Activated naive CD8-positive, alpha-beta T cell treated with anti-CD3 and anti-CD28 coated beads for 36 hours (primary cell): Measurements from ENCODE around the gene NGB. TPM values are rescaled to one million over a fixed set of nuclear protein-coding genes. Genes with fewer than 3 reads are reported as not detected.

Experiments used
- DNase-seq: peaks from one replicate; pipeline ENCODE4 v3.0.0; 2021
- H3K27ac Mint-ChIP-seq: one replicate; pipeline ENCODE4 v1.8.0; 2022; ENCODE audit warnings: mild to moderate bottlenecking, moderate library complexity, mixed read lengths
- H3K27me3 Mint-ChIP-seq: one replicate; pipeline ENCODE4 v1.8.0; 2022; ENCODE audit warnings: mild to moderate bottlenecking, mixed read lengths
- H3K36me3 Mint-ChIP-seq: one replicate; pipeline ENCODE4 v1.8.0; 2021; ENCODE audit warnings: mild to moderate bottlenecking, mixed read lengths
- H3K4me1 Mint-ChIP-seq: one replicate; pipeline ENCODE4 v1.8.0; 2021; ENCODE audit warnings: mixed read lengths
- H3K4me3 Mint-ChIP-seq: one replicate; pipeline ENCODE4 v1.8.0; 2022; ENCODE audit warnings: mild to moderate bottlenecking, moderate library complexity, mixed read lengths
- H3K9me3 Mint-ChIP-seq: one replicate; pipeline ENCODE4 v1.8.0; 2022; ENCODE audit warnings: mixed read lengths
- total RNA-seq, 2 experiments: library from RNA; stranded (reverse); gene quantifications; one replicate each; pipeline ENCODE4 v1.2.3, GENCODE V29; 2021

The NGB gene
- total RNA-seq, 2 experiments from 2014 or later: not detected

- H3K36me3 Mint-ChIP-seq: no peaks in the 10 kb centered on the region
- peaks cover 4% of the 10 kb centered on the region for H3K27me3 Mint-ChIP-seq
- no peak overlapping the region for H3K4me3 Mint-ChIP-seq
- DNase-seq: no peak
- no peaks in the 10 kb centered on the region for H3K9me3 Mint-ChIP-seq
- H3K27ac Mint-ChIP-seq: no peak overlapping the region
- H3K4me1 Mint-ChIP-seq: no peaks in the 10 kb centered on the region
Observed at GRCh38 chr14:77259025-77259715, 11.8 kb downstream of the NGB start.

- H3K9me3 Mint-ChIP-seq: no peaks in the 10 kb centered on the region
- H3K27ac Mint-ChIP-seq: no peak overlapping the region
- H3K4me1 Mint-ChIP-seq: no peaks in the 10 kb centered on the region
- H3K36me3 Mint-ChIP-seq: no peaks in the 10 kb centered on the region
- H3K4me3 Mint-ChIP-seq: no peak overlapping the region
- DNase-seq: no peak
- peaks cover 4% of the 10 kb centered on the region for H3K27me3 Mint-ChIP-seq
Observed at GRCh38 chr14:77258566-77258965, 12.4 kb downstream of the NGB start.

GRCh38 chr14:77257700-77258099, 13.3 kb downstream of the NGB start:
- no peak for DNase-seq
- Mint-ChIP-seq H3K27ac (no peak overlapping the region), H3K4me3 (no peak overlapping the region), H3K4me1 (no peaks in the 10 kb centered on the region), H3K27me3 (peaks cover 4% of the 10 kb centered on the region), H3K36me3 (no peaks in the 10 kb centered on the region), H3K9me3 (no peaks in the 10 kb centered on the region)

GRCh38 chr14:77256694-77257093, 14.3 kb downstream of the NGB start:
- no peaks in the 10 kb centered on the region for H3K9me3 Mint-ChIP-seq
- no peak for DNase-seq
- H3K4me1 Mint-ChIP-seq: no peaks in the 10 kb centered on the region
- no peaks in the 10 kb centered on the region for H3K36me3 Mint-ChIP-seq
- no peak overlapping the region for H3K27ac Mint-ChIP-seq
- H3K27me3 Mint-ChIP-seq: peaks cover 4% of the 10 kb centered on the region
- H3K4me3 Mint-ChIP-seq: no peak overlapping the region

GRCh38 chr14:77253333-77254190, 17.4 kb downstream of the NGB start:
- no peaks in the 10 kb centered on the region for H3K9me3 Mint-ChIP-seq
- no peak overlapping the region for H3K27ac Mint-ChIP-seq
- H3K27me3 Mint-ChIP-seq: no peaks in the 10 kb centered on the region
- H3K36me3 Mint-ChIP-seq: no peaks in the 10 kb centered on the region
- no peak for DNase-seq
- no peak overlapping the region for H3K4me3 Mint-ChIP-seq
- no peaks in the 10 kb centered on the region for H3K4me1 Mint-ChIP-seq

- no peaks in the 10 kb centered on the region for H3K9me3 Mint-ChIP-seq
- no peaks in the 10 kb centered on the region for H3K27me3 Mint-ChIP-seq
- no peak overlapping the region for H3K27ac Mint-ChIP-seq
- no peak overlapping the region for H3K4me3 Mint-ChIP-seq
- no peaks in the 10 kb centered on the region for H3K4me1 Mint-ChIP-seq
- no peaks in the 10 kb centered on the region for H3K36me3 Mint-ChIP-seq
- no peak for DNase-seq
Observed at GRCh38 chr14:77251870-77252269, 19.1 kb downstream of the NGB start.

GRCh38 chr14:77250927-77251326, 20.1 kb downstream of the NGB start:
- H3K27me3 Mint-ChIP-seq: no peaks in the 10 kb centered on the region
- no peaks in the 10 kb centered on the region for H3K36me3 Mint-ChIP-seq
- H3K4me1 Mint-ChIP-seq: no peaks in the 10 kb centered on the region
- H3K9me3 Mint-ChIP-seq: no peaks in the 10 kb centered on the region
- no peak overlapping the region for H3K27ac Mint-ChIP-seq
- no peak overlapping the region for H3K4me3 Mint-ChIP-seq
- no peak for DNase-seq

GRCh38 chr14:77249286-77249685, 21.7 kb downstream of the NGB start:
- DNase-seq: no peak
- Mint-ChIP-seq H3K36me3 (no peaks in the 10 kb centered on the region), H3K4me1 (no peaks in the 10 kb centered on the region), H3K4me3 (no peak overlapping the region), H3K27ac (no peak overlapping the region), H3K9me3 (no peaks in the 10 kb centered on the region), H3K27me3 (no peaks in the 10 kb centered on the region)

GRCh38 chr14:77248666-77249065, 22.3 kb downstream of the NGB start:
- no peaks in the 10 kb centered on the region for H3K27me3 Mint-ChIP-seq
- H3K36me3 Mint-ChIP-seq: no peaks in the 10 kb centered on the region
- DNase-seq: no peak

GRCh38 chr14:77246784-77247183, 24.2 kb downstream of the NGB start:
- H3K9me3 Mint-ChIP-seq: no peaks in the 10 kb centered on the region
- no peak for DNase-seq
- H3K36me3 Mint-ChIP-seq: no peaks in the 10 kb centered on the region
- H3K4me1 Mint-ChIP-seq: no peaks in the 10 kb centered on the region
- no peak overlapping the region for H3K4me3 Mint-ChIP-seq
- no peaks in the 10 kb centered on the region for H3K27me3 Mint-ChIP-seq
- no peak overlapping the region for H3K27ac Mint-ChIP-seq

More at GRCh38 chr14:77248666-77249065, 22.3 kb downstream of the NGB start:
- Mint-ChIP-seq H3K4me3 (no peak overlapping the region), H3K4me1 (no peaks in the 10 kb centered on the region), H3K9me3 (no peaks in the 10 kb centered on the region), H3K27ac (no peak overlapping the region)

GRCh38 chr14:77245820-77246219, 25.2 kb downstream of the NGB start:
- no peak overlapping the region for H3K4me3 Mint-ChIP-seq
- H3K36me3 Mint-ChIP-seq: no peaks in the 10 kb centered on the region
- no peak for DNase-seq
- no peaks in the 10 kb centered on the region for H3K27me3 Mint-ChIP-seq
- H3K4me1 Mint-ChIP-seq: no peaks in the 10 kb centered on the region
- no peak overlapping the region for H3K27ac Mint-ChIP-seq
- H3K9me3 Mint-ChIP-seq: no peaks in the 10 kb centered on the region

- Mint-ChIP-seq H3K27ac (no peak overlapping the region), H3K9me3 (no peaks in the 10 kb centered on the region), H3K4me1 (no peaks in the 10 kb centered on the region), H3K4me3 (no peak overlapping the region), H3K36me3 (no peaks in the 10 kb centered on the region), H3K27me3 (no peaks in the 10 kb centered on the region)
- no peak for DNase-seq
Observed at GRCh38 chr14:77243853-77244252, 27.2 kb downstream of the NGB start.

- Mint-ChIP-seq H3K9me3 (no peaks in the 10 kb centered on the region), H3K27ac (no peak overlapping the region), H3K27me3 (no peaks in the 10 kb centered on the region), H3K4me1 (no peaks in the 10 kb centered on the region), H3K36me3 (no peaks in the 10 kb centered on the region), H3K4me3 (no peak overlapping the region)
- DNase-seq: no peak
Observed at GRCh38 chr14:77242752-77243151, 28.3 kb downstream of the NGB start.

GRCh38 chr14:77241955-77242354, 29.1 kb downstream of the NGB start:
- no peak overlapping the region for H3K4me3 Mint-ChIP-seq
- H3K36me3 Mint-ChIP-seq: no peaks in the 10 kb centered on the region
- H3K9me3 Mint-ChIP-seq: no peaks in the 10 kb centered on the region
- H3K27ac Mint-ChIP-seq: no peak overlapping the region
- no peaks in the 10 kb centered on the region for H3K4me1 Mint-ChIP-seq
- no peaks in the 10 kb centered on the region for H3K27me3 Mint-ChIP-seq
- no peak for DNase-seq

GRCh38 chr14:77240336-77240915, 30.6 kb downstream of the NGB start:
- no peak overlapping the region for H3K4me3 Mint-ChIP-seq
- H3K9me3 Mint-ChIP-seq: no peaks in the 10 kb centered on the region
- H3K27me3 Mint-ChIP-seq: no peaks in the 10 kb centered on the region
- H3K36me3 Mint-ChIP-seq: no peaks in the 10 kb centered on the region
- no peak for DNase-seq
- no peaks in the 10 kb centered on the region for H3K4me1 Mint-ChIP-seq
- H3K27ac Mint-ChIP-seq: no peak overlapping the region
